ENCODE measurements around the gene RGS5.
A peak's percentile ranks its signal among the peaks of the same experiment; 100 is the strongest.

RGS5 gene

GRCh38 chr1:163202833-163203451 is at the start of gene RGS5:
RGS5 (minus strand) TSS chr1:163202916; CDS start chr1:163202835, 81 bp downstream.
- 0 out of 2 replicates have a peak, but pooled peaks have one; percentile 37 for TF ChIP-seq GATA3 (IDR thresholded peaks at IDR 0.05; ENCODE audit: low read depth, low read length)
- TF ChIP-seq GATA2 (IDR thresholded peaks at IDR 0.05; ENCODE audit: low read depth, low read length): peak; percentile 71

GRCh38 chr1:163250382-163250974 is 47.8 kb upstream of the RGS5 start:
- no peak for TF ChIP-seq GATA2 (IDR thresholded peaks at IDR 0.05; ENCODE audit: low read depth, low read length)
- TF ChIP-seq GATA3 (IDR thresholded peaks at IDR 0.05; ENCODE audit: low read depth, low read length): no peak

GRCh38 chr1:163248064-163248463 is 45.3 kb upstream of the RGS5 start:
- TF ChIP-seq GATA2 (IDR thresholded peaks at IDR 0.05; ENCODE audit: low read depth, low read length) (peak; percentile 96), GATA3 (IDR thresholded peaks at IDR 0.05; ENCODE audit: low read depth, low read length) (peak; percentile 99)

- TF ChIP-seq GATA3 (IDR thresholded peaks at IDR 0.05; ENCODE audit: low read depth, low read length) (no peak), GATA2 (IDR thresholded peaks at IDR 0.05; ENCODE audit: low read depth, low read length) (no peak)
Measured at GRCh38 chr1:163241746-163242145, 39.0 kb upstream of the RGS5 start.

- TF ChIP-seq GATA3 (IDR thresholded peaks at IDR 0.05; ENCODE audit: low read depth, low read length): no peak
- no peak for TF ChIP-seq GATA2 (IDR thresholded peaks at IDR 0.05; ENCODE audit: low read depth, low read length)
Measured at GRCh38 chr1:163240705-163241104, 38.0 kb upstream of the RGS5 start.

GRCh38 chr1:163231385-163231784 is 28.7 kb upstream of the RGS5 start:
- TF ChIP-seq GATA3 (IDR thresholded peaks at IDR 0.05; ENCODE audit: low read depth, low read length) (no peak), GATA2 (IDR thresholded peaks at IDR 0.05; ENCODE audit: low read depth, low read length) (no peak)

GRCh38 chr1:163230827-163231226 is 28.1 kb upstream of the RGS5 start:
- TF ChIP-seq GATA3 (IDR thresholded peaks at IDR 0.05; ENCODE audit: low read depth, low read length) (no peak), GATA2 (IDR thresholded peaks at IDR 0.05; ENCODE audit: low read depth, low read length) (no peak)

- TF ChIP-seq GATA2 (IDR thresholded peaks at IDR 0.05; ENCODE audit: low read depth, low read length) (no peak), GATA3 (IDR thresholded peaks at IDR 0.05; ENCODE audit: low read depth, low read length) (no peak)
Measured at GRCh38 chr1:163227126-163227525, 24.4 kb upstream of the RGS5 start.

- TF ChIP-seq GATA2 (IDR thresholded peaks at IDR 0.05; ENCODE audit: low read depth, low read length): no peak
- TF ChIP-seq GATA3 (IDR thresholded peaks at IDR 0.05; ENCODE audit: low read depth, low read length): no peak
Measured at GRCh38 chr1:163213626-163214025, 10.9 kb upstream of the RGS5 start.

GRCh38 chr1:163211667-163212066 is 9.0 kb upstream of the RGS5 start:
- TF ChIP-seq GATA2 (IDR thresholded peaks at IDR 0.05; ENCODE audit: low read depth, low read length): no peak
- no peak for TF ChIP-seq GATA3 (IDR thresholded peaks at IDR 0.05; ENCODE audit: low read depth, low read length)

- peak; percentile 47; the same call in 1 of the 2 replicates for TF ChIP-seq GATA3 (IDR thresholded peaks at IDR 0.05; ENCODE audit: low read depth, low read length)
- peak; percentile 95 for TF ChIP-seq GATA2 (IDR thresholded peaks at IDR 0.05; ENCODE audit: low read depth, low read length)
Measured at GRCh38 chr1:163205513-163205912, 2.8 kb upstream of the RGS5 start.

GRCh38 chr1:163203561-163203960 is 845 bp upstream of the RGS5 start:
- TF ChIP-seq GATA3 (IDR thresholded peaks at IDR 0.05; ENCODE audit: low read depth, low read length): no peak
- TF ChIP-seq GATA2 (IDR thresholded peaks at IDR 0.05; ENCODE audit: low read depth, low read length): no peak

- no peak for TF ChIP-seq GATA3 (IDR thresholded peaks at IDR 0.05; ENCODE audit: low read depth, low read length)
Measured at GRCh38 chr1:163201906-163202305, 810 bp downstream of the RGS5 start.

GRCh38 chr1:163197022-163197421 is 5.7 kb downstream of the RGS5 start:
- TF ChIP-seq GATA3 (IDR thresholded peaks at IDR 0.05; ENCODE audit: low read depth, low read length) (no peak), GATA2 (IDR thresholded peaks at IDR 0.05; ENCODE audit: low read depth, low read length) (no peak)

GRCh38 chr1:163196449-163196787 is 6.3 kb downstream of the RGS5 start:
- TF ChIP-seq GATA2 (IDR thresholded peaks at IDR 0.05; ENCODE audit: low read depth, low read length): no peak
- peak; percentile 95 for TF ChIP-seq GATA3 (IDR thresholded peaks at IDR 0.05; ENCODE audit: low read depth, low read length)

Measured in SH-SY5Y (cell line).